GM12892 (cell line): ENCODE data around the gene ZNF691.
"Not testable (repeated sequence)": the region's sequence is repeated elsewhere in the genome, so short reads cannot be mapped to it uniquely, and the experiment has no call there.

Source experiments
- POLR2A ChIP-seq: IDR thresholded peaks from 2 replicates; pipeline ENCODE4 v1.6.1; 2011; ENCODE audit warnings: low read depth, low read length, control low read depth
- POLR2AphosphoS5 ChIP-seq: IDR thresholded peaks from 2 replicates; pipeline ENCODE4 v1.6.1; 2011; ENCODE audit warnings: low read depth, low read length, control low read depth
- TAF1 ChIP-seq: IDR thresholded peaks from 2 replicates; pipeline ENCODE4 v1.6.1; 2011; ENCODE audit warnings: low read depth, mild to moderate bottlenecking, control low read depth, low read length, borderline replicate concordance

DNA sequence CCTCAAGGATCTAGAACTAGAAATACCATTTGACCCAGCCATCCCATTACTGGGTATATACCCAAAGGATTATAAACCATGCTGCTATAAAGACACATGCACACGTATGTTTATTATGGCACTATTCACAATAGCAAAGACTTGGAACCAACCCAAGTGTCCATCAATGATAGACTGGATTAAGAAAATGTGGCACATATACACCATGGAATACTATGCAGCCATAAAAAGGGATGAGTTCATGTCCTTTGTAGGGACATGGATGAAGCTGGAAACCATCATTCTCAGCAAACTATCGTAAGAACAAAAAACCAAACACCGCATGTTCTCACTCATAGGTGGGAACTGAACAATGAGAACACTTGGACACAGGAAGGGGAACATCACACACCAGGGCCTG, 31.6 kb upstream of the ZNF691 start:
- TF ChIP-seq POLR2A, POLR2AphosphoS5, TAF1: not testable (repeated sequence)
